22Rv1 (cell line): ENCODE measurements around the gene ZBTB7A.
"Not testable (repeated sequence)": the region's sequence is repeated elsewhere in the genome, so short reads cannot be mapped to it uniquely, and the experiment has no call there.

Source experiments
- H3K27ac ChIP-seq: fragments of 450-650 bp; 2 replicates; pipeline ENCODE4 v1.5.1; 2017
- CTCF ChIP-seq: fragments of 450-650 bp; IDR thresholded peaks from 2 replicates; pipeline ENCODE4 v1.5.1; 2017; ENCODE audit warnings: mild to moderate bottlenecking
- ZFX ChIP-seq: fragments of 450-650 bp; IDR thresholded peaks from 2 replicates; pipeline ENCODE4 v1.6.1; 2017; ENCODE audit warnings: antibody characterized with exemption, borderline replicate concordance

The ZBTB7A gene

DNA sequence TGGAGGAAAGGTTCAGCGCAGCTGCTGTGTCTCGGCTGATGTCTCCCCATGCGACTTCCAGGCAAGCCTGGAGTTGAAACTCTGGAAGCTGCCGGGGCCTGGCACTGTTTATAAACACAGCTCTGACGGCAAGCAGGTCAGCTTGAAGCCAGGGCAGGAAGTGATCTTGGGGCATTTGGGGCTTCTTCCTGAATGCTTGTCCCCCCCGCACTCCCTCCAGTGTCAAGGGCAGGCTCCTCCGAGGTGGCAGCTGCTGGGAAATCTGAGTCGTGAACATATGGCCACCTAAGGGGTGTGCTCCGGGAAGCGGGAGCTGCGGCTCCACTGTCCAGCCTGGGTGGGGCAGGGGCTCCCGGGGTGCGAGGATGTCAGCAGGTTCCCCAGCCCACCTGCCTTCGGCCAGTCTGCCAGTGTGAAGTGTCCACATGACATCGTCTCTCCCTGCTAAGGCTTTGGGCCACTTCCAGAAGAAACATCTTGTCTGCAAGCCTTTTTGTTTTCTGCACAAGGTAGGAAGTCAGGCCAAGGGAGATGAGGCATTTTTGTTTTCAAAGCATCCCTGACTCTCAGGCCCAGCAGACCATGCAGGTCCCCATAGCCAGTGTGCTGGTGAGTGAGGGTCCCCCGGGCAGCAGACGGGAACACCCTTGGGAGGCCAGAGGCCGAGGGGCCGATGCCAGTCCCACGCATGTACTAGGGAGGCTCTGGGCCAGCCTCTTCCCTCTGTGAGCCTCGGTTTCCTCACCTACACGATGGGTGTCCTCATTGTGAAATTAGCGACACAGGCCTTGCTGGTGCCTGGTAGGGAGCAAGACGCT lies 56.5 kb downstream of the ZBTB7A start:
- TF ChIP-seq CTCF: no peak
- no peak for TF ChIP-seq ZFX
- no peak overlapping the region for H3K27ac ChIP-seq

DNA sequence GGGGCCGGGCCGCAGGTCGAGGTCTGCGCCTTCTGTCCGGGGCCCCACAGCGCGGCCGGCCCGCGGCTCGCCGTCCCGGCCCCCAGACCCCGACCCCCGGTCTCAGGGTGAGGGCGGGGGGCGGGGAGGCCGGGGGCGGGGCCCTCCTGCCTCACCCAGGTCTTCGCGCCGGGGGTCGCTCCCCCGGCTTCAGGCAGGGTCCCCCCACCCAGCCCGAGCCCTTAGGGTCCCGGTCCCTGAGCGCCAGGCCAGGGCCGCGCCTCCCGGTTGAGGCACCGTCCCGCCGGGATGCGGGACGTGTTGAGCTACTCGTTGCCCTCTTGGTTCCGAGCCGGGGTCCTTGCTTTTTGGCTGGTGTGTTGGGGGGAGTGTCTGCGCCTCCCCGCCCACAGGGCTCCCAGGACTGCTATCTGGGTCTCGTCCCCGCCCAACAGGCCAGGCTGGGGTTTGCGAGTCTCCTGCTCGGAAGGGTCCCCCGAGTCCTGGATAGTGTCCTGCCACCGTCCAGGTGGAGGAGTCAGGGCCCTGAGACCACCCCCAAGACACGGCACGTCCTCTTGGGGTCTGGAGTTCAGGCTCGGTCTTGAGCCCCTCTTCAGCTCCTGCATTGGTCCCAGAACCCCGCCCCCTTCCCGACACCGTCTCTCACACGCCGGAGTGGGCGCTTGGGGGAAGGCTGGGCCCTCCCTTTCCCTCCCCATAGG lies 58.7 kb downstream of the ZBTB7A start:
- TF ChIP-seq CTCF: no peak
- TF ChIP-seq ZFX: no peak
- H3K27ac ChIP-seq: peak overlapping the region; percentile 83

DNA sequence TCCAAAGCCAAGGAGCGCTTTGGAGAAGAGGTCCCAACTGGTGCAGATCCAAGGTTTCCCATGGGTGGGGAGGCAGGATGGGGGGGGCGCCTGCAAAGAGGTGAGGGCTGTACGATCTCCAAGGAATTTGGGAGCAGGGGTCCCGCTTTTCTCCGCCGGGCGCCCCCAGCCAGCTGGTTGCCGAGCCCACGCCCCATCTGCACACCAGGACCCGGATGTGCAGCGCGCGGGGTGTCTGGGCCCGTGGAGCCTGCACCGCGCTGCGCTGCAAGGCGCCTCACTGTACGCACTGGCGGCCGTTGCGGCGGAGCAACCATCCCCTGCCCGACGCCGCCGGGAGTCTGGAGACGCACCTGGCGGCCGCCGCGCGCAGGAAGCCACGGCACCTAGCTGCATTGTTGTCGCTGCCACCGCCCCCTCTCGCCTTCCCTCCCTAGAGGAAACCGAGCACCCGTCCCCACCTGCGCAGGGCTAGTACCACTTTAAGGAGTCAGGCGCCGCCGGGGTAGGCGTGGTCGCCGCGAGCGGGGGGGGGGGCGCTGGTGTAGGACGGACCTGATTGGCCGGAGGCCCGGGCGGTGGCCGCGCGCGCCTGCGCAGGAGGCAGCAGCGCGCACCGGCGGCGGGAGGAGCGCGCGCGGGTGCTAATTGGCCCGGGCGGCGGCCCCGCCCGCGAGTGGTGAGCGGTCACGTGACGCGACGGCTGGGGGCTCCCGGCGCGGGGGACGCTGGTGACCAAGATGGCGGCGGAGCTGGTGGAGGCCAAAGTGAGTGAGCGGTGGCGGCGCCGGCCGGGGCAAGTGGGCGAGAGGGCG lies 59.5 kb downstream of the ZBTB7A start, which contains the start of gene PIAS4:
Gene PIAS4, plus strand, starts transcription at position 716 of the 815 bp plus-strand sequence. Its CDS starts 25 bp downstream, at position 741.
- peak within 1 kb of the TSS; percentile 83 for H3K27ac ChIP-seq
- TF ChIP-seq ZFX (no peak), CTCF (no peak)

DNA sequence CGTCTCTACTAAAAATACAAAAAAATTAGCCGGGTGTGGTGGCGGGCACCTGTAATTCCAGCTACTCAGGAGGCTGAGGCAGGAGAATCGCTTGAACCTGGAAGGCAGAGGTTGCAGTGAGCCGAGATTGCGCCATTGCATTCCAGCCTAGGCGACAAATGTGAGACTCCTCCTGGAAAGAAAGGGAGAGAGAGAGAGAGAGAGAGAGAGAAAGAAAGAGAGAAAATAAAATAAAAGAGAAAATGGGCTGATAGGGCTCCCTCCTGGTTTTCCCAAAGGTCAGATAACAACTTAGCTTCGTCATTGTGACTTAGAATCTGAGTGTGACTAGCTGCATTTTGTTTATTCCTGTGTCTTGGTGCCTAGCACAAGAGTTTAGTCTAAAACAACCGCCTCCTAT lies 61.3 kb downstream of the ZBTB7A start:
- H3K27ac ChIP-seq: not testable (repeated sequence)

DNA sequence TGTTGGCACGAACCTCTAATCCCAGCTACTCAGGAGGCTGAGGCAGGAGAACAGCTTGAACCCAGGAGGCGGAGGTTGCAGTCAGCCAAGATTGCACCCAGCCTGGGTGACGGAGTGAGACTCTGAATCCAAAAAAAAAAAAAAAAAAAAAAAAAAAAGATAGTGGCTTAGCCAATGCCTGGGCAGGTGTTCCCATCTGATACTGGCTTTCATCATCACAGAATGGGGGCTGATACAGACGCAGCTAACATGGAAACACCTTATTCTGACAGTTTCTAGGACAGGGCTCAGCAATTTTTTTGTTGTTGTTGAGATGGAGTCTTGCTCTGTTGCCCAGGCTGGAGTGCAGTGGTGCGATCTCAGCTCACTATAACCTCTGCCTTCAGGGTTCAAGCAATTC lies 65.9 kb downstream of the ZBTB7A start:
- H3K27ac ChIP-seq: not testable (repeated sequence)

- H3K27ac ChIP-seq: not testable (repeated sequence)
Observed at GRCh38 chr19:3998667-3999412, 67.9 kb downstream of the ZBTB7A start.

- no peak for TF ChIP-seq CTCF
- TF ChIP-seq ZFX: no peak
- no peak overlapping the region; the same call in 1 of the 2 replicates for H3K27ac ChIP-seq
Observed at GRCh38 chr19:3995607-3996006, 71.1 kb downstream of the ZBTB7A start.
